ENCODE results near the gene RAI2.

RAI2 gene

DNA sequence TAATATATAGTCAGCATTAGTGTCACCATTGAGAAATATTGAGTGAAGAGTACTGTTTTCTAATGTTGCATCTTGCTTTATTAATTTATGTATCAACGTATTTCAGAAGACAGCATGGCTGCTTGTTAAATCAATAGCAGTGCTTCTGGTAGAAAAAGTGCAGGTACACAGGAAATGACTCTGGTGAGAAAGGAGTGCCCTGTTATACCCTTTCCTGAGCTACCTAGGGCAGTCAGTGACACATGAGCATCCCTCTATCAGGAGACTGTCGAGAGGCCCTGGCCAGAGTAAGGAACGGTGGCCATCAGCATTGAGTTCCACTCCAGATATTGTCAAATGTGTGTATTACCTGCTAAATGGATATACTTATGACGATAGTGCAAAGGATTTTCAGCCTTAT lies 81.7 kb downstream of the RAI2 start:
- Histone ChIP-seq H3K27ac (ENCODE audit: low read depth, low read length) (no peak overlapping the region), H3K36me3 (ENCODE audit: insufficient read depth, low read length) (no peaks in the 10 kb centered on the region), H3K9me3 (ENCODE audit: insufficient read depth, low read depth, low read length) (no peaks in the 10 kb centered on the region), H3K27me3 (ENCODE audit: insufficient read depth, low read length) (no peaks in the 10 kb centered on the region), H3K4me3 (ENCODE audit: low read length) (no peak overlapping the region), H3K9ac (ENCODE audit: low read depth, low read length) (no peak overlapping the region), H3K4me1 (ENCODE audit: insufficient read depth, low read length) (peaks cover 5% of the 10 kb centered on the region; the same call in 1 of the 2 replicates)
- 98% methylated on average over 4 of the region's 4 CpGs for WGBS

DNA sequence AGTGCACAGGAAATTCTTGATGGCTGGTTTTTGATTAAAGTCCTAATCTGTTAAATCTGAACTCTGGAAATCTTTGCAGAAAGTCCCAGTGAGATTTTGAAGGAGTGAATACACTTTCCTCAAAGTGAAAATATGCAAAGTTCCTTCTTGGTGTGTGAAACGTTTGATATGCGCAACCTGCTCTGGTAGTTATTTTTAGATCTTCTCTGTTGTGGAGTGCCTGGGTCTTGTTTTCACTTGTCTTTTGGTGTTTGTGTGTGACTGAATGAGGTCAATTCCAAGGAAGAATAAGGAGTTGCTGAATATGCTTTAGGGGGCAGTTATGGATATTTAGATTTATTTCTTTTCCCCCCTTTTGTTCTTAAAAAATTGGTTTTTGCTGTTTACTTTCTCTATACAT lies 82.1 kb downstream of the RAI2 start:
- Histone ChIP-seq H3K4me1 (ENCODE audit: insufficient read depth, low read length) (peaks cover 5% of the 10 kb centered on the region; the same call in 1 of the 2 replicates), H3K27me3 (ENCODE audit: insufficient read depth, low read length) (no peaks in the 10 kb centered on the region), H3K9ac (ENCODE audit: low read depth, low read length) (no peak overlapping the region), H3K36me3 (ENCODE audit: insufficient read depth, low read length) (no peaks in the 10 kb centered on the region), H3K9me3 (ENCODE audit: insufficient read depth, low read depth, low read length) (no peaks in the 10 kb centered on the region), H3K4me3 (ENCODE audit: low read length) (no peak overlapping the region), H3K27ac (ENCODE audit: low read depth, low read length) (no peak overlapping the region)
- 69% methylated on average over 2 of the region's 2 CpGs for WGBS

GRCh38 chrX:17774053-17774452 lies 87.0 kb downstream of the RAI2 start:
- Histone ChIP-seq H3K9ac (ENCODE audit: low read depth, low read length) (no peak overlapping the region), H3K9me3 (ENCODE audit: insufficient read depth, low read depth, low read length) (no peaks in the 10 kb centered on the region), H3K27me3 (ENCODE audit: insufficient read depth, low read length) (peaks cover 16% of the 10 kb centered on the region), H3K36me3 (ENCODE audit: insufficient read depth, low read length) (no peaks in the 10 kb centered on the region), H3K4me3 (ENCODE audit: low read length) (no peak overlapping the region), H3K27ac (ENCODE audit: low read depth, low read length) (no peak overlapping the region), H3K4me1 (ENCODE audit: insufficient read depth, low read length) (peaks cover 2% of the 10 kb centered on the region; the same call in 1 of the 2 replicates)
- WGBS = 93% methylated on average over 1 of the region's 1 CpG

DNA sequence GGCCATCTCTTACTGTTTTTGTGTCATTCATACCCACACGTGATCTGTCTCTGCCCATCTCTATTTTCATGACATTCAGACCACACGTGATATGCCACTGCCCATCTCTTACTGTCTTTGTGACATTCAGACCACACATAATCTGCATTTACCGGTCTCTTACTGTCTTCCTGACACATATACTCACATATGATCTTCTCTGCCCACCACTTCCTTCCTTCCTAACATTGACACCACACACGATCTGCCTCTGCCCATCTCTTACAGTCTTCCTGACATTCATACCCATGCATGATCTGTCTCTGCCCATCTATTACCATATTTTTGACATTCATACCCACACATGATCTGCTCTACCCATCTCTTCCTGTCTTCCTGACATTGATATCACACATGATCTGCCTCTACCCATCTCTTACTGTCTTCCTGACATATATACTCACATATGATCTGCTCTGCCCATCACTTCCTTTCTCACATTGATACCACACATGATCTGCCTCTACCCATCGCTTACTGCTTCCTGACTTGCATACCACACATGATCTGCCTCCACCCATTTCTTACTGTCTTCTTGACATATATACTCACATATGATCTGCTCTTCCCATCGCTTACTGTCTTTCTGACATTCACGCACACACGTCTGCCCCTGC lies 87.7 kb downstream of the RAI2 start:
- Histone ChIP-seq H3K27ac (ENCODE audit: low read depth, low read length) (no peak overlapping the region), H3K9me3 (ENCODE audit: insufficient read depth, low read depth, low read length) (no peaks in the 10 kb centered on the region), H3K9ac (ENCODE audit: low read depth, low read length) (no peak overlapping the region), H3K4me3 (ENCODE audit: low read length) (no peak overlapping the region), H3K36me3 (ENCODE audit: insufficient read depth, low read length) (no peaks in the 10 kb centered on the region), H3K27me3 (ENCODE audit: insufficient read depth, low read length) (peaks cover 16% of the 10 kb centered on the region), H3K4me1 (ENCODE audit: insufficient read depth, low read length) (no peaks in the 10 kb centered on the region)
- 92% methylated on average over 8 of the region's 8 CpGs for WGBS

GRCh38 chrX:17769701-17770269 lies 91.3 kb downstream of the RAI2 start:
- peaks cover 16% of the 10 kb centered on the region for H3K27me3 ChIP-seq (ENCODE audit: insufficient read depth, low read length)
- H3K27ac ChIP-seq (ENCODE audit: low read depth, low read length) = no peak overlapping the region
- WGBS = 82% methylated on average over 3 of the region's 3 CpGs

DNA sequence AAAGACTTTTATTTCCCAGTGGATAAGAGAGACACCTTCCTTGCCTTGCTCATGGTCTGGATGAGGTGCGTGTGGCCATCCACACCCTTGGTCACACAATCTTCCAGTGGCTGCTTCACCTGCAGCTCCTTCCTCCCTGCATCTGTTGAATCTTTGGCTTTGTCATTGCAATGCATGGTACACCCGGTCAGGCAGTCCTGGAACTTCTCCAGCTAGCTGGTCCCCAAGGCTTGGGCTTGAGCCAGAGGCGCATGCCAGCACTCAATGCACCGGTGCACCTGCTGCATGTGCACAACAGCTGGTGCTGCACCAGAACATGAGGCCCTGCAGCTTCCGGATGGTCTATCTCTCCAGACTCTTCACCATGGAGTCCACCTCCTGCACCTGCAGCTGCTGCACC lies 92.1 kb downstream of the RAI2 start:
- 95% methylated on average over 5 of the region's 5 CpGs for WGBS
- H3K27me3 ChIP-seq (ENCODE audit: insufficient read depth, low read length) = peaks cover 16% of the 10 kb centered on the region

More at GRCh38 chrX:17769701-17770269, 91.3 kb downstream of the RAI2 start:
- no peaks in the 10 kb centered on the region for H3K4me1 ChIP-seq (ENCODE audit: insufficient read depth, low read length)
- H3K9me3 ChIP-seq (ENCODE audit: insufficient read depth, low read depth, low read length) = no peaks in the 10 kb centered on the region
- no peak overlapping the region for H3K4me3 ChIP-seq (ENCODE audit: low read length)
- no peaks in the 10 kb centered on the region for H3K36me3 ChIP-seq (ENCODE audit: insufficient read depth, low read length)
- no peak overlapping the region for H3K9ac ChIP-seq (ENCODE audit: low read depth, low read length)

DNA sequence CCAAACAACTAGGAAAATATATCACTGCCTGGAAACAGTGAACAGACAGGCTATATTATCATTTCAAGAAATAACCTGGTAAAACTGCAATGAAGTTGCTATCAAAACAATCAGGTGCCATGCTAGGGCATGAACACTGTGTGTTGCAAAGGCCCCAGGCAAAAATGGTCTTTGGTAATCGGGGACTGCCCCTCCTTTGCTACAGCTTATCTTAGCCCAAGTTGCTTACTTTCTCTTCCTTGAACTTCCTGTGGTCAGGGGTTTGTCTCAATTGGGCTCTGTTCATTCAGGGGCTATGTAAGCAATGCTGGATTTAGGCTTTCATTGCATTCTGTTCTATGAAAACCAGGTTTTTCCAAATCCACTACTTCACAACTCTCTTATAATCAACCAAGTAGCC lies 93.4 kb downstream of the RAI2 start:
- WGBS = 80% methylated on average over 1 of the region's 1 CpG
- Histone ChIP-seq H3K36me3 (ENCODE audit: insufficient read depth, low read length) (no peaks in the 10 kb centered on the region), H3K9ac (ENCODE audit: low read depth, low read length) (no peak overlapping the region), H3K4me1 (ENCODE audit: insufficient read depth, low read length) (no peaks in the 10 kb centered on the region), H3K9me3 (ENCODE audit: insufficient read depth, low read depth, low read length) (no peaks in the 10 kb centered on the region), H3K27me3 (ENCODE audit: insufficient read depth, low read length) (peaks cover 10% of the 10 kb centered on the region), H3K4me3 (ENCODE audit: low read length) (no peak overlapping the region), H3K27ac (ENCODE audit: low read depth, low read length) (no peak overlapping the region)

More for the DNA sequence above, 92.1 kb downstream of the RAI2 start:
- no peak overlapping the region for H3K9ac ChIP-seq (ENCODE audit: low read depth, low read length)
- H3K4me3 ChIP-seq (ENCODE audit: low read length) = no peak overlapping the region
- H3K9me3 ChIP-seq (ENCODE audit: insufficient read depth, low read depth, low read length) = no peaks in the 10 kb centered on the region
- no peaks in the 10 kb centered on the region for H3K4me1 ChIP-seq (ENCODE audit: insufficient read depth, low read length)
- no peak overlapping the region for H3K27ac ChIP-seq (ENCODE audit: low read depth, low read length)
- no peaks in the 10 kb centered on the region for H3K36me3 ChIP-seq (ENCODE audit: insufficient read depth, low read length)

DNA sequence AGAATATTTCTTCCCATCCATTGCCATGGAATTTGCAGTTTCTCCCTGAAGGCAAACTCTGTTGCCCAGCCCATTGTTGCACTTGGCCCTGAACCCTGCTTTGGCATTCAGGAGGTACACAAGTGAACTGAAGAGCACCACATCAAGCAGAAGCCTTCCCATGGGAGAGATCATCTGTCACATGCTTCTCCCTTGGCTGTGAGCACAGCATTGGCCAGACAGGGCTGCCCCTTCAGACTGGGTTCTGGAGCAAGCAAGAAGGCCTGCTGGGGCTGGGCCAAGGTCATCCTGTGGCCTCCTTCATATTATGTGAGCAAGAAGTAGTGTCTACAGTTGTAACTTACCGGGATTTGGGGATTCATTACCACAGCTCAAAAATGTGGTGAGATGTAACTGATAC lies 101.1 kb downstream of the RAI2 start:
- WGBS = 90% methylated on average over 1 of the region's 1 CpG
- Histone ChIP-seq H3K9ac (ENCODE audit: low read depth, low read length) (no peak overlapping the region), H3K9me3 (ENCODE audit: insufficient read depth, low read depth, low read length) (no peaks in the 10 kb centered on the region), H3K4me3 (ENCODE audit: low read length) (no peak overlapping the region), H3K36me3 (ENCODE audit: insufficient read depth, low read length) (no peaks in the 10 kb centered on the region), H3K4me1 (ENCODE audit: insufficient read depth, low read length) (no peaks in the 10 kb centered on the region), H3K27ac (ENCODE audit: low read depth, low read length) (no peak overlapping the region), H3K27me3 (ENCODE audit: insufficient read depth, low read length) (no peaks in the 10 kb centered on the region)

DNA sequence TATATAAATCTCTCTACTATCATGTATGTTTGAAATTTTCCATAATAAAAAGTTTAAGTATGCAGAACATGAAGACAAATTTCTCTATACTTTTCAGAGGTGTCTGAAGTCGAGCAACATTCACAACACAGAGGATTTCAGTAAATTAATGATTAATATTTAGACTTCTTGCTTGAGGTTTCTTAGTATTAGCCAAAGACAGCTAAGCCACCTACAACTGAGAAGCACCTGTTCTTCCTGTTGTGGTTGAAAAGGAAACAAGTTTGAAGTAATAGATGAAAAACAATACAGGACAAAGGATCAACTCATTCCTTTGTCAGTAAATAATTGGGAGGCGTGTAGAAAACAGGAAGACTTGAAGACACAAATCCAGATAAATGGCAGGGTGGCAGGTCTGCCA lies 102.7 kb downstream of the RAI2 start:
- 67% methylated on average over 1 of the region's 2 CpGs for WGBS

DNA sequence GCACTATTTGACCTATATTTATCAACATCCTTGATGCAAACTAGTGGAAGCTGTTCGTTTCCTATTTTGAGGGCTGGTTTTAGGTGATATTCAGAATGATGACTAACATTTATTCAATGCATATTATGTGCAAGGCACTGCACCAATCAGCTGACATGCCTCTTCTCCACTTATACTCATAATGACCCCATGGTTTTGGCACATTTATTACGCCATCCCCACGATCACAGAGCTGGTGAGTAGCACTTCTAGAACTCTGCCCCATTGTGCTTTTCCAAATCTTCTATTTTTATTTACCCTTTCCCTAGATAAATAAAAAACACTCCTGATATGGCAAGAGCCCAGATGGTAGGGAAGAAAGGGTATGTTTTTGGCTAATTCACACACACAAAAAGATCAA lies 110.7 kb downstream of the RAI2 start:
- no peak overlapping the region for H3K27ac ChIP-seq (ENCODE audit: low read depth, low read length)
- H3K36me3 ChIP-seq (ENCODE audit: insufficient read depth, low read length) = no peaks in the 10 kb centered on the region
- no peaks in the 10 kb centered on the region for H3K9me3 ChIP-seq (ENCODE audit: insufficient read depth, low read depth, low read length)
- H3K9ac ChIP-seq (ENCODE audit: low read depth, low read length) = no peak overlapping the region
- 95% methylated on average over 2 of the region's 3 CpGs for WGBS
- no peak overlapping the region for H3K4me3 ChIP-seq (ENCODE audit: low read length)
- H3K4me1 ChIP-seq (ENCODE audit: insufficient read depth, low read length) = no peaks in the 10 kb centered on the region
- no peaks in the 10 kb centered on the region for H3K27me3 ChIP-seq (ENCODE audit: insufficient read depth, low read length)

More for the DNA sequence above, 102.7 kb downstream of the RAI2 start:
- Histone ChIP-seq H3K27ac (ENCODE audit: low read depth, low read length) (no peak overlapping the region), H3K9me3 (ENCODE audit: insufficient read depth, low read depth, low read length) (no peaks in the 10 kb centered on the region), H3K4me1 (ENCODE audit: insufficient read depth, low read length) (no peaks in the 10 kb centered on the region), H3K9ac (ENCODE audit: low read depth, low read length) (no peak overlapping the region), H3K27me3 (ENCODE audit: insufficient read depth, low read length) (no peaks in the 10 kb centered on the region), H3K36me3 (ENCODE audit: insufficient read depth, low read length) (no peaks in the 10 kb centered on the region), H3K4me3 (ENCODE audit: low read length) (no peak overlapping the region)

All from HUES64 (cell line).